MG63 (cell line): ENCODE measurements around the gene TLE6. TPM values are rescaled to one million over a fixed set of nuclear protein-coding genes. Genes with fewer than 3 reads are reported as not detected.

ENCODE experiments used
- DNase-seq: peaks from one replicate; pipeline ENCODE4 v3.0.0-alpha.2; 2020
- H3K27me3 ChIP-seq: fragments of 250-450 bp; sonication (Bioruptor Pico); 2 replicates; pipeline ENCODE4 v1.5.1; 2020; ENCODE audit warnings: mild to moderate bottlenecking, moderate library complexity
- H3K36me3 ChIP-seq: fragments of 250-450 bp; sonication (Bioruptor Pico); 2 replicates; pipeline ENCODE4 v1.5.1; 2020; ENCODE audit warnings: mild to moderate bottlenecking, moderate library complexity
- H3K4me3 ChIP-seq: fragments of 250-450 bp; sonication (Bioruptor Pico); 2 replicates; pipeline ENCODE4 v1.5.1; 2020; ENCODE audit warnings: mild to moderate bottlenecking, moderate library complexity
- H3K9me3 ChIP-seq: fragments of 250-450 bp; sonication (Bioruptor Pico); 2 replicates; pipeline ENCODE4 v1.5.1; 2020; ENCODE audit warnings: mild to moderate bottlenecking, moderate library complexity
- total RNA-seq: library from RNA; depleted of rRNA; stranded (reverse); fragments of >200 nt; shearing (Covaris generic); gene quantifications from 2 replicates; pipeline ENCODE4 v1.2.3, GENCODE V29; 2014; ENCODE audit warnings: low replicate concordance

TLE6 gene
- total RNA-seq, 1 experiment from 2014 or later, result not detected

DNA sequence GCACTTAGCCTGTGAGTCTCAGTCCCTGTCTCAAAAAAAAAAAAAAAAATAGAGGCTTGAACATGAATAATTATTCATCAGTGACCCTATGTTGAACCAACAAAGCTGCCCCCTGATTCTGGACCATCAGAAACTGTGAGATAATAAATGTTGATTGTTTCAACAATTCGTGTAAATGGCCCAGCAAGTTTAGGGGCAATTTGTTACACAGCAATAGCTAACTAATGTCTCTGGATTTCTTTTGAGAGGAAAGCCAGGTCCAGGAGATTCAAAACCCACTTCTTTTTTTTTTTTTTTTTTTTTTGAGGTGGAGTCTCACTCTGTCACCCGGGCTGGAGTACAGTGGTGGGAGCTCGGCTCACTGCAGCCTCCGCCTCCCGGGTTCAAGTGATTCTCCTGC lies 12.5 kb upstream of the TLE6 start:
- Histone ChIP-seq H3K36me3 (no peaks in the 10 kb centered on the region), H3K27me3 (no peaks in the 10 kb centered on the region), H3K4me3 (no peak overlapping the region), H3K9me3 (no peaks in the 10 kb centered on the region)
- DNase-seq, result no peak

GRCh38 chr19:2967972-2968371 lies 9.4 kb upstream of the TLE6 start:
- H3K9me3 ChIP-seq, result no peaks in the 10 kb centered on the region
- DNase-seq, result no peak
- no peaks in the 10 kb centered on the region for H3K36me3 ChIP-seq
- H3K4me3 ChIP-seq, result no peak overlapping the region
- no peaks in the 10 kb centered on the region for H3K27me3 ChIP-seq

- Histone ChIP-seq H3K4me3 (no peak overlapping the region), H3K9me3 (no peaks in the 10 kb centered on the region), H3K27me3 (no peaks in the 10 kb centered on the region), H3K36me3 (no peaks in the 10 kb centered on the region)
- no peak for DNase-seq
Measured at GRCh38 chr19:2969104-2969504, 8.3 kb upstream of the TLE6 start.

DNA sequence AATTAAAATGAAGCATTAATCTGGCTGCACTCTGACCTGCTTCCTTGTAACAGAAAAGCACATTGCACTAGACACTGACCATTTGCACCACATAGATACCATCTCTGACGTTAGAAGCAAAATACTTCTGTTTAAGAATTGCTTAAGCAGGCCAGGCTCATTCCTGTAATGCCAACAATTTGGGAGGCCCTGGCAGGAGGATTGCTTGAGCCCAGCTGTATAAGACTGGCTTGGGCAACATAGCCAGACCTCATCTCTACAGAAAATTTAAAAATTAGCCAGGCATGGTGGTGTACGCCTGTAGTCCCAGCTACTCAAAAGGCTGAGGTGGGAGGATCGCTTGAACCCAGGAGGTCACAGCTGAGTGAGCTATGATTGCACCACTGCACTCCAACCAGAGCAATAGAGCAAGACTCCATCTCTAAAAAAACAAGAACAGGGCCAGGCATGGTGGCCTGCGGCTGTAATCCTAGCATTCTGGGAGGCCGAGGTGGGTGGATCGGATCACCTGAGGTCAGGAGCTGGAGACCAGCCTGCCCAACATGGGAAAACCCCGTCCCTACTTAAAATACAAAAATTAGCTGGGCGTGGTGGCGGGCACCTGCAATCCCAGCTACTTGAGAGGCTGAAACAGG lies 7.0 kb upstream of the TLE6 start:
- DNase-seq, result no peak
- H3K4me3 ChIP-seq, result no peak overlapping the region
- H3K36me3 ChIP-seq, result no peaks in the 10 kb centered on the region
- no peaks in the 10 kb centered on the region for H3K9me3 ChIP-seq
- H3K27me3 ChIP-seq, result no peaks in the 10 kb centered on the region

- no peak for DNase-seq
- H3K4me3 ChIP-seq, result no peak overlapping the region
- no peaks in the 10 kb centered on the region for H3K36me3 ChIP-seq
- no peaks in the 10 kb centered on the region for H3K9me3 ChIP-seq
- no peaks in the 10 kb centered on the region for H3K27me3 ChIP-seq
Measured at GRCh38 chr19:2973229-2973628, 4.1 kb upstream of the TLE6 start.

GRCh38 chr19:2974342-2975041 lies 2.9 kb upstream of the TLE6 start:
- H3K9me3 ChIP-seq, result no peaks in the 10 kb centered on the region
- H3K27me3 ChIP-seq, result no peaks in the 10 kb centered on the region
- H3K36me3 ChIP-seq, result no peaks in the 10 kb centered on the region
- H3K4me3 ChIP-seq, result no peak overlapping the region
- no peak for DNase-seq

GRCh38 chr19:2976609-2977000 lies 759 bp upstream of the TLE6 start:
- Histone ChIP-seq H3K4me3 (peak overlapping the region; percentile 58), H3K9me3 (no peaks in the 10 kb centered on the region), H3K27me3 (no peaks in the 10 kb centered on the region), H3K36me3 (no peaks in the 10 kb centered on the region)
- DNase-seq, result no peak

DNA sequence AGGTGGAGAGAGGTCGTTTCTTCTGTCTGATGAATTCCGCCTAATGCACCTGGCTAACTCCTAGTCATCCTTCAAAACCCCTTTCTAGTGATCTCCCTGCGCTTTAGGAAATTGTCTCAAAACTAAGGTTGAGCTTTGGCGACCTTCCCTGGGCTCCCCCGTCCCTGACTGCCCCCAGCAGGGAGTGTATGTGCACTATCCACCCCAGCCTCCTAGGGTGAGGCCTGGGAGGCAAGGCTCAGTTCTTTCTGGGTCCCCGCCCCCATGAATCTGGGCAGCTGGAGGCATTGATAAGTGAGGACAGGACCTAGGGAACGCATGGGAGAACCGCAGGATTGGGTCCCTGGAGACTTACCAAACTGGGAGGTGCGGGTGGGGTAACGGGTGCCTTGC lies 378 bp downstream of the TLE6 start:
- H3K36me3 ChIP-seq, result no peaks in the 10 kb centered on the region
- DNase-seq, result no peak
- no peaks in the 10 kb centered on the region for H3K27me3 ChIP-seq
- H3K9me3 ChIP-seq, result no peaks in the 10 kb centered on the region
- peak overlapping the region; percentile 58 for H3K4me3 ChIP-seq

DNA sequence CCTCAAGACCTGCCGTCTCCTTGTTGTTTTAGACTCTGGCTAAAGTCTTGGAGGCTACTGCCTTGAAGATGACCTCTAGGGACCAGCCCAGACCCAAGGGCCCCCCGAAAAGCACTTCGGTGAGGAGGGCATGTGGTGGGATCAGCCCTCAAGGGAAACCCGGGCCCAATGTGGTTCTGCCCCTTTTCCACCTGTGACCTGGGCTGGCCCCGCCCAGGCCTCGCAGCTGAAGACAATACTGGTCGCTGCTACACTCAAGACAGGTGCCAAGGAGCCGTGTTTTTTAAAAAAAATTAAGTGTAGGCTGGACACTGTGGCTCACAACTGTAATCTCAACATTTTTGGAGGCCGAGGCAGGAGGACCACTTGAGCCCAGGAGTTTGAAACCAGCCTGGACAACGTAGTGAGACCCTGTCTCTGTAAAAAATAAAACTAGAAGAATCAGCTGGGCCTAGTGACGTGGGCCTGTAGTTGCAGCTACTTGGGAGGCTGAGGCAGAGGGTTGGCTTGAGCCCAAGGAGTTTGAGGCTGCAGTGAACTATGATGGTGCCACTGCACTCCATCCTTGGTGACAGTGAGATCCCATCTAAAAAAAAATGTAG lies 903 bp downstream of the TLE6 start:
- H3K27me3 ChIP-seq, result no peaks in the 10 kb centered on the region
- no peak for DNase-seq
- no peak overlapping the region for H3K4me3 ChIP-seq
- no peaks in the 10 kb centered on the region for H3K9me3 ChIP-seq
- no peaks in the 10 kb centered on the region for H3K36me3 ChIP-seq

GRCh38 chr19:2978772-2979171 lies 1.4 kb downstream of the TLE6 start:
- H3K36me3 ChIP-seq, result no peaks in the 10 kb centered on the region
- no peaks in the 10 kb centered on the region for H3K27me3 ChIP-seq
- DNase-seq, result no peak
- no peaks in the 10 kb centered on the region for H3K9me3 ChIP-seq
- no peak overlapping the region for H3K4me3 ChIP-seq

GRCh38 chr19:2981898-2982297 lies 4.5 kb downstream of the TLE6 start:
- Histone ChIP-seq H3K4me3 (no peak overlapping the region), H3K9me3 (no peaks in the 10 kb centered on the region), H3K36me3 (no peaks in the 10 kb centered on the region), H3K27me3 (no peaks in the 10 kb centered on the region)
- DNase-seq, result no peak

DNA sequence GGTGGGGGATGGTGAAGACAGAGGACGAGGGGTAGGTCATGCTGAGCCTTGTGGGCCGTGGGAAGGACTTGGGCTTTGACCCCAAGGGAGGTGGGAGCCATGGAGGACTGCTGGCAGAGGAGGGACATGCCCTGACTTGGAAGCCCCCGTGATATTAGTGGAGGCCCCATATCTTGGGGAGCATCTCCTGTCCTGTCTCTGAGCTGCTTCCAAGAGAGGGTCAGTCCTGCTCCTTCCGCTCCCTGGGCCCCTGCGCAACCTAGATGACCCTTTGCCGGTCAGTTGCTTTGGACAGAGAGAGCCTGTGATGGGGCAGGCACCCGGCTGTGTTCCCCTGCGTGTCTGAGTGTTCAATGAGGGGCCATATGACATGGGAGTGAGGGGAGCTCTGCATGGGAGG lies 5.2 kb downstream of the TLE6 start:
- H3K4me3 ChIP-seq, result no peak overlapping the region
- no peaks in the 10 kb centered on the region for H3K27me3 ChIP-seq
- H3K36me3 ChIP-seq, result no peaks in the 10 kb centered on the region
- no peak for DNase-seq
- H3K9me3 ChIP-seq, result no peaks in the 10 kb centered on the region

DNA sequence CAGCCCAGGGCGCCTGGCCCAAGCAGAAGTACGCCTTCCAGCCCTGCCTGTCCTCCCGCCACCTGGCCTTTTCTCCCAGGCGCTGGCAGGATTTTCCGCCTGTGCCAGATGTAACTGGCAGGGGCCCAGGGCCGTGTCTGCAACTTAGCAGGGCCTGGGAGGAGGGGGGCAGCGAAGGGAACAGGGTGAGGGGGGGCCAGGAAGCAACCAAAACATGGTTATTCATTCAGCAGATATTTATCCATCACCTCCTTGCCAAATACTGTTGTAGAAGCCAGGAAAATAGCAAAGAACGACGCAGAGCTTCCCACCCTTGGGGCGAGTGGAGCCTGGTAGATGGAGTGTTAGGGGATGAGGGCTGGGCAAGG lies 5.6 kb downstream of the TLE6 start:
- H3K4me3 ChIP-seq, result no peak overlapping the region
- DNase-seq, result peak; percentile 93

DNA sequence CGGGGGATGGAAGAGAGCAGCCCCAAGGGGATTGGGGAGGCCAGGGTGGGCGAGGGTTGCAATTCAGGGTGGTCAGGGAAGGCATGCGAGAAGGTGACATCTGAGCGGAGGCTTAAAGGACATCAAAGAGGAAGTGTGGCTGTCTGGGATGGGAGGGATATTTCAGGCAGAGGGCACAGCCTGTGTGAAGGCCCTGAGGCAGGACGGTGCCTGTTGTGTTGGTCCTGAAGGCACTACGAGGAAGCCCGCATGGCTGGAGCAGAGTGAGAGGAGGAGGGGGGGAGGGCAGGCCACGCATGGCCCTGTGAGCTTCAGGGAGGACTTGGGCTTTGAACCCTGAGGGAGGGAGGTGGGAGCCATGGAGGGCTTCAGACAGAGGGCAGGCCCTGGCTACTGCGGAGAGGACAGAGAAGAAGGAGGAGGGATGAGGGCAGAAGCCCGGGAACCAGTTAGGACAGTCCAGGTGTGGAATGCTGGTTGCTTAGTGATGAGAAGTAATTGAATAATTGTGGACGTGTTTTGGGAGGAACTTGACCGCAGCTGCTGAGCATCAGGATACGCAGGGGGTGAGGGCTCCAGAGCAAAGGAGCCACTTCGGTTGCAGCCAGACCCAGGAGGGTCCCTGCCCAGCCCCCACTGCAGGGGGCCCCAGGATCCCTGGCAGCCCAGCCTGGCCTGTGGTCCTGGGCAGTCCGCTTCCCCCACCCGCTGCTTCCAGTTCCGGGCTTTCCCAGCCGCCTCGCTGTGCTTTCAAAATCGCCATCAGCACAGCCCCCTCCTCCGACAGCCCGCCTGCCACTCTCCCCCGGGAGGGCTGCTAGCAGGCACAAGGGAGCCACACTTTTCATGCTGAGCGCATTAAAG lies 6.2 kb downstream of the TLE6 start:
- Histone ChIP-seq H3K9me3 (no peaks in the 10 kb centered on the region), H3K4me3 (no peak overlapping the region), H3K27me3 (no peaks in the 10 kb centered on the region), H3K36me3 (no peaks in the 10 kb centered on the region)
- DNase-seq, result peak; percentile 18

More for the DNA sequence above, 5.6 kb downstream of the TLE6 start:
- H3K9me3 ChIP-seq, result no peaks in the 10 kb centered on the region
- H3K27me3 ChIP-seq, result no peaks in the 10 kb centered on the region
- no peaks in the 10 kb centered on the region for H3K36me3 ChIP-seq

DNA sequence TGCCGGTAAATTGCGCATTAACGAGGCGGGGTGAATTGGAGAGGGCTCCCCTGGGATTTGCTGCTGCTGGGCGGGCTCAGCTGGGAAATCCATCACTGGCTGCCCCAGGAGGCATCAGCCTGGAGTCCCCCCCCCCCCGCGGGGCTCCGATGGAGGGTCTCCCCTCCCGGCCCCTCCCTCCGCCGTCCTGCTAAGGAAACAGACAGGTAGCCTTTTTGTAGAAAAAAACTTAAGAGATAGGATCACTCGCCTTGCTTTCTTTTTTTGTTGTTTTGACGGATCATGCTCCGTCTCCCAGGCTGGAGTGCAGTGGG lies 6.8 kb downstream of the TLE6 start:
- Histone ChIP-seq H3K27me3 (no peaks in the 10 kb centered on the region), H3K9me3 (no peaks in the 10 kb centered on the region), H3K36me3 (no peaks in the 10 kb centered on the region), H3K4me3 (no peak overlapping the region)
- DNase-seq, result no peak

DNA sequence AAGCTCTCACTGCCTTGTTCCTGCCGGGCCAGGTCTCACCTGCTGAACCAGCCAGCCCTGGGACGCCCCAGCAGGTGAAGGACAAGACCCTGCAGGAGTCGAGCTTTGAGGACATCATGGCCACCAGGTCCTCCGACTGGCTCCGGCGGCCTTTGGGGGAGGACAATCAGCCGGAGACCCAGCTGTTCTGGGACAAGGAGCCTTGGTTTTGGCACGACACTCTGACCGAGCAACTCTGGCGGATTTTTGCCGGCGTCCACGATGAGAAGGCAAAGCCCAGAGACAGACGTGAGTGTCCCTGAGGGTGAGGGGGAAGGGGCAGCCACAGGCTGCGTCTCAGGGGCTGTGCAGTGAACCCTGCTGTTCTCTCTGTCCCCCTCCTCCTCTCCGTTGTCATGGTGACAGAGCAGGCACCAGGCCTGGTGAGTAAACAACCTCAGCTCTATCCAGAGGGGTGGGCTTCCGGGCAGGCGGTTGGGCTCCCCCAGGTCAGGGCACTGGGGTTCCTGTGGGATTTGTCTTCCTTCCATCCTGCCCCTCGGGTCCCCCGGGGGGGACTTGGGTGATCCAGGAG lies 9.7 kb downstream of the TLE6 start:
- Histone ChIP-seq H3K4me3 (no peak overlapping the region), H3K9me3 (no peaks in the 10 kb centered on the region), H3K27me3 (no peaks in the 10 kb centered on the region), H3K36me3 (no peaks in the 10 kb centered on the region)
- no peak for DNase-seq

- H3K4me3 ChIP-seq, result no peak overlapping the region
- DNase-seq, result no peak
- H3K9me3 ChIP-seq, result no peaks in the 10 kb centered on the region
- no peaks in the 10 kb centered on the region for H3K27me3 ChIP-seq
- no peaks in the 10 kb centered on the region for H3K36me3 ChIP-seq
Measured at GRCh38 chr19:2987797-2988196, 10.4 kb downstream of the TLE6 start.
